Measurements from ENCODE around the gene PTMS. TPM values are rescaled to one million over a fixed set of nuclear protein-coding genes. Genes with fewer than 3 reads are reported as not detected.

PTMS gene
- total and polyA plus RNA-seq, 2 experiments from 2014 or later = 290 to 467 TPM

- no peak overlapping the region for H3K27ac ChIP-seq
- H3K4me3 ChIP-seq = no peak overlapping the region
- H3K27me3 ChIP-seq = no peaks in the 10 kb centered on the region
- no peaks in the 10 kb centered on the region for H3K9me3 ChIP-seq (ENCODE audit: low read depth)
- peaks cover 9% of the 10 kb centered on the region for H3K4me1 ChIP-seq (ENCODE audit: low read depth)
- no peak for TF ChIP-seq CTCF (IDR thresholded peaks at IDR 0.05; ENCODE audit: low read depth, low read length)
- no peak for DNase-seq (ENCODE audit: low read depth in 1 of 2, low spot score in 1 of 2)
- no peaks in the 10 kb centered on the region for H3K36me3 ChIP-seq
Observed at GRCh38 chr12:6790496-6791150, 24.5 kb downstream of the PTMS start.

- no peak for TF ChIP-seq CTCF (IDR thresholded peaks at IDR 0.05; ENCODE audit: low read depth, low read length)
- no peaks in the 10 kb centered on the region for H3K9me3 ChIP-seq (ENCODE audit: low read depth)
- no peak for DNase-seq (ENCODE audit: low read depth in 1 of 2, low spot score in 1 of 2)
- no peak overlapping the region for H3K4me3 ChIP-seq
- peaks cover 16% of the 10 kb centered on the region for H3K4me1 ChIP-seq (ENCODE audit: low read depth)
- no peaks in the 10 kb centered on the region for H3K27me3 ChIP-seq
- peak overlapping the region; percentile 75 for H3K27ac ChIP-seq
- H3K36me3 ChIP-seq = no peaks in the 10 kb centered on the region
Observed at GRCh38 chr12:6791931-6792520, 25.9 kb downstream of the PTMS start.

GRCh38 chr12:6792522-6793201, 26.5 kb downstream of the PTMS start:
- Histone ChIP-seq H3K36me3 (no peaks in the 10 kb centered on the region), H3K4me1 (ENCODE audit: low read depth) (peaks cover 21% of the 10 kb centered on the region), H3K9me3 (ENCODE audit: low read depth) (no peaks in the 10 kb centered on the region), H3K27ac (peak overlapping the region; percentile 75), H3K27me3 (no peaks in the 10 kb centered on the region), H3K4me3 (no peak overlapping the region)
- DNase-seq (ENCODE audit: low read depth in 1 of 2, low spot score in 1 of 2) = peak; percentile 32 to 40
- TF ChIP-seq CTCF (IDR thresholded peaks at IDR 0.05; ENCODE audit: low read depth, low read length) = no peak

GRCh38 chr12:6795088-6795487, 28.9 kb downstream of the PTMS start:
- Histone ChIP-seq H3K27me3 (no peaks in the 10 kb centered on the region), H3K36me3 (no peaks in the 10 kb centered on the region), H3K27ac (no peak overlapping the region), H3K4me3 (no peak overlapping the region), H3K9me3 (ENCODE audit: low read depth) (no peaks in the 10 kb centered on the region), H3K4me1 (ENCODE audit: low read depth) (peaks cover 21% of the 10 kb centered on the region)
- DNase-seq (ENCODE audit: low read depth in 1 of 2, low spot score in 1 of 2) = no peak
- TF ChIP-seq CTCF (IDR thresholded peaks at IDR 0.05; ENCODE audit: low read depth, low read length) = no peak

- no peak for DNase-seq (ENCODE audit: low read depth in 1 of 2, low spot score in 1 of 2)
- no peak for TF ChIP-seq CTCF (IDR thresholded peaks at IDR 0.05; ENCODE audit: low read depth, low read length)
- Histone ChIP-seq H3K4me3 (no peak overlapping the region), H3K27me3 (no peaks in the 10 kb centered on the region), H3K4me1 (ENCODE audit: low read depth) (peaks cover 21% of the 10 kb centered on the region), H3K9me3 (ENCODE audit: low read depth) (no peaks in the 10 kb centered on the region), H3K27ac (no peak overlapping the region), H3K36me3 (no peaks in the 10 kb centered on the region)
Observed at GRCh38 chr12:6796576-6796975, 30.4 kb downstream of the PTMS start.

All from cardiac muscle cell (in vitro differentiated cells and primary cell).